ENCODE measurements around the gene MSH5.

The MSH5 gene
- total RNA-seq = 1.0 to 1.7 (median 1.2) reads per million in 3 donors

GRCh38 chr6:31739639-31740396, at the start of gene MSH5:
MSH5 (plus strand) TSS chr6:31740005; CDS start chr6:31740467, 462 bp downstream.
- Histone ChIP-seq H3K4me1 (ENCODE audit: control insufficient read depth, insufficient read depth, low read length, poor library complexity, severe bottlenecking) (peaks cover 37% of the 10 kb centered on the region), H3K4me3 (ENCODE audit: insufficient read depth, low read depth, low read length, poor library complexity, severe bottlenecking) (peak within 1 kb of the TSS; percentile 86), H3K36me3 (ENCODE audit: control insufficient read depth, insufficient read depth, low read length) (no peaks in the 10 kb centered on the region), H3K27me3 (replicated peaks; ENCODE audit: control insufficient read depth, insufficient read depth, low read length, poor library complexity, severe bottlenecking) (no peaks in the 10 kb centered on the region), H3K9me3 (ENCODE audit: control insufficient read depth, low read length) (no peaks in the 10 kb centered on the region), H3K27ac (ENCODE audit: insufficient read depth, low read length, poor library complexity, severe bottlenecking) (peak within 1 kb of the TSS; percentile 85)
- peak; percentile 91 to 94 (median 91) for DNase-seq

GRCh38 chr6:31690231-31691077, 49.4 kb upstream of the MSH5 start:
- peaks cover 84% of the 10 kb centered on the region for H3K36me3 ChIP-seq (ENCODE audit: control insufficient read depth, insufficient read depth, low read length)
- no peak overlapping the region for H3K27ac ChIP-seq (ENCODE audit: insufficient read depth, low read length, poor library complexity, severe bottlenecking)
- no peaks in the 10 kb centered on the region for H3K27me3 ChIP-seq (replicated peaks; ENCODE audit: control insufficient read depth, insufficient read depth, low read length, poor library complexity, severe bottlenecking)
- H3K9me3 ChIP-seq (ENCODE audit: control insufficient read depth, low read length) = no peaks in the 10 kb centered on the region
- no peak for DNase-seq
- H3K4me3 ChIP-seq (ENCODE audit: insufficient read depth, low read depth, low read length, poor library complexity, severe bottlenecking) = no peak overlapping the region
- no peaks in the 10 kb centered on the region for H3K4me1 ChIP-seq (ENCODE audit: control insufficient read depth, insufficient read depth, low read length, poor library complexity, severe bottlenecking)

- Histone ChIP-seq H3K4me3 (ENCODE audit: insufficient read depth, low read depth, low read length, poor library complexity, severe bottlenecking) (no peak overlapping the region), H3K27ac (ENCODE audit: insufficient read depth, low read length, poor library complexity, severe bottlenecking) (no peak overlapping the region), H3K4me1 (ENCODE audit: control insufficient read depth, insufficient read depth, low read length, poor library complexity, severe bottlenecking) (no peaks in the 10 kb centered on the region), H3K36me3 (ENCODE audit: control insufficient read depth, insufficient read depth, low read length) (peaks cover 82% of the 10 kb centered on the region), H3K9me3 (ENCODE audit: control insufficient read depth, low read length) (no peaks in the 10 kb centered on the region), H3K27me3 (replicated peaks; ENCODE audit: control insufficient read depth, insufficient read depth, low read length, poor library complexity, severe bottlenecking) (no peaks in the 10 kb centered on the region)
- no peak for DNase-seq
Measured at GRCh38 chr6:31691078-31691463, 48.7 kb upstream of the MSH5 start.

- H3K27ac ChIP-seq (ENCODE audit: insufficient read depth, low read length, poor library complexity, severe bottlenecking) = no peak overlapping the region
- no peak for DNase-seq
- no peak overlapping the region for H3K4me3 ChIP-seq (ENCODE audit: insufficient read depth, low read depth, low read length, poor library complexity, severe bottlenecking)
- H3K36me3 ChIP-seq (ENCODE audit: control insufficient read depth, insufficient read depth, low read length) = peaks cover 82% of the 10 kb centered on the region
- no peaks in the 10 kb centered on the region for H3K27me3 ChIP-seq (replicated peaks; ENCODE audit: control insufficient read depth, insufficient read depth, low read length, poor library complexity, severe bottlenecking)
- H3K4me1 ChIP-seq (ENCODE audit: control insufficient read depth, insufficient read depth, low read length, poor library complexity, severe bottlenecking) = no peaks in the 10 kb centered on the region
- no peaks in the 10 kb centered on the region for H3K9me3 ChIP-seq (ENCODE audit: control insufficient read depth, low read length)
Measured at GRCh38 chr6:31691564-31692108, 48.2 kb upstream of the MSH5 start.

- peaks cover 79% of the 10 kb centered on the region for H3K36me3 ChIP-seq (ENCODE audit: control insufficient read depth, insufficient read depth, low read length)
- H3K4me3 ChIP-seq (ENCODE audit: insufficient read depth, low read depth, low read length, poor library complexity, severe bottlenecking) = no peak overlapping the region
- H3K27me3 ChIP-seq (replicated peaks; ENCODE audit: control insufficient read depth, insufficient read depth, low read length, poor library complexity, severe bottlenecking) = no peaks in the 10 kb centered on the region
- DNase-seq = no peak
- no peaks in the 10 kb centered on the region for H3K4me1 ChIP-seq (ENCODE audit: control insufficient read depth, insufficient read depth, low read length, poor library complexity, severe bottlenecking)
- no peak overlapping the region for H3K27ac ChIP-seq (ENCODE audit: insufficient read depth, low read length, poor library complexity, severe bottlenecking)
- H3K9me3 ChIP-seq (ENCODE audit: control insufficient read depth, low read length) = no peaks in the 10 kb centered on the region
Measured at GRCh38 chr6:31692353-31692752, 47.5 kb upstream of the MSH5 start.

GRCh38 chr6:31692886-31693285, 46.9 kb upstream of the MSH5 start:
- H3K36me3 ChIP-seq (ENCODE audit: control insufficient read depth, insufficient read depth, low read length) = peaks cover 74% of the 10 kb centered on the region

GRCh38 chr6:31693535-31693934, 46.3 kb upstream of the MSH5 start:
- Histone ChIP-seq H3K36me3 (ENCODE audit: control insufficient read depth, insufficient read depth, low read length) (peaks cover 68% of the 10 kb centered on the region), H3K4me3 (ENCODE audit: insufficient read depth, low read depth, low read length, poor library complexity, severe bottlenecking) (no peak overlapping the region), H3K27me3 (replicated peaks; ENCODE audit: control insufficient read depth, insufficient read depth, low read length, poor library complexity, severe bottlenecking) (no peaks in the 10 kb centered on the region), H3K4me1 (ENCODE audit: control insufficient read depth, insufficient read depth, low read length, poor library complexity, severe bottlenecking) (no peaks in the 10 kb centered on the region), H3K9me3 (ENCODE audit: control insufficient read depth, low read length) (no peaks in the 10 kb centered on the region), H3K27ac (ENCODE audit: insufficient read depth, low read length, poor library complexity, severe bottlenecking) (no peak overlapping the region)
- no peak for DNase-seq

More at GRCh38 chr6:31692886-31693285, 46.9 kb upstream of the MSH5 start:
- H3K27ac ChIP-seq (ENCODE audit: insufficient read depth, low read length, poor library complexity, severe bottlenecking) = no peak overlapping the region
- H3K4me1 ChIP-seq (ENCODE audit: control insufficient read depth, insufficient read depth, low read length, poor library complexity, severe bottlenecking) = no peaks in the 10 kb centered on the region
- no peaks in the 10 kb centered on the region for H3K27me3 ChIP-seq (replicated peaks; ENCODE audit: control insufficient read depth, insufficient read depth, low read length, poor library complexity, severe bottlenecking)
- H3K9me3 ChIP-seq (ENCODE audit: control insufficient read depth, low read length) = no peaks in the 10 kb centered on the region
- no peak for DNase-seq
- H3K4me3 ChIP-seq (ENCODE audit: insufficient read depth, low read depth, low read length, poor library complexity, severe bottlenecking) = no peak overlapping the region

- H3K27me3 ChIP-seq (replicated peaks; ENCODE audit: control insufficient read depth, insufficient read depth, low read length, poor library complexity, severe bottlenecking) = no peaks in the 10 kb centered on the region
- DNase-seq = no peak
Measured at GRCh38 chr6:31697555-31697954, 42.2 kb upstream of the MSH5 start.

GRCh38 chr6:31700740-31701401, 38.9 kb upstream of the MSH5 start:
- peaks cover 20% of the 10 kb centered on the region for H3K36me3 ChIP-seq (ENCODE audit: control insufficient read depth, insufficient read depth, low read length)
- H3K4me1 ChIP-seq (ENCODE audit: control insufficient read depth, insufficient read depth, low read length, poor library complexity, severe bottlenecking) = peaks cover 18% of the 10 kb centered on the region
- DNase-seq = no peak
- no peaks in the 10 kb centered on the region for H3K27me3 ChIP-seq (replicated peaks; ENCODE audit: control insufficient read depth, insufficient read depth, low read length, poor library complexity, severe bottlenecking)
- no peak overlapping the region for H3K4me3 ChIP-seq (ENCODE audit: insufficient read depth, low read depth, low read length, poor library complexity, severe bottlenecking)
- H3K9me3 ChIP-seq (ENCODE audit: control insufficient read depth, low read length) = no peaks in the 10 kb centered on the region
- H3K27ac ChIP-seq (ENCODE audit: insufficient read depth, low read length, poor library complexity, severe bottlenecking) = no peak overlapping the region

More at GRCh38 chr6:31697555-31697954, 42.2 kb upstream of the MSH5 start:
- H3K27ac ChIP-seq (ENCODE audit: insufficient read depth, low read length, poor library complexity, severe bottlenecking) = no peak overlapping the region
- peaks cover 43% of the 10 kb centered on the region for H3K36me3 ChIP-seq (ENCODE audit: control insufficient read depth, insufficient read depth, low read length)
- H3K9me3 ChIP-seq (ENCODE audit: control insufficient read depth, low read length) = no peaks in the 10 kb centered on the region
- peaks cover 17% of the 10 kb centered on the region for H3K4me1 ChIP-seq (ENCODE audit: control insufficient read depth, insufficient read depth, low read length, poor library complexity, severe bottlenecking)
- H3K4me3 ChIP-seq (ENCODE audit: insufficient read depth, low read depth, low read length, poor library complexity, severe bottlenecking) = no peak overlapping the region
